GM12891 (cell line): Measurements from ENCODE around the gene IST1.

Experiments used
- PAX5 ChIP-seq: IDR thresholded peaks from 2 replicates; pipeline ENCODE4 v1.6.1; 2011; ENCODE audit warnings: low read length, moderate library complexity, mild to moderate bottlenecking; ENCODE audit not compliant: insufficient read depth, severe bottlenecking
- POLR2A ChIP-seq: IDR thresholded peaks from 2 replicates; pipeline ENCODE4 v1.6.1; 2011; ENCODE audit warnings: low read depth, low read length, control low read depth
- POU2F2 ChIP-seq: IDR thresholded peaks from 2 replicates; pipeline ENCODE4 v1.6.1; 2011; ENCODE audit warnings: low read depth, mild to moderate bottlenecking, control low read depth, low read length, moderate library complexity
- TAF1 ChIP-seq: IDR thresholded peaks from 2 replicates; pipeline ENCODE4 v1.6.1; 2011; ENCODE audit warnings: low read depth, low read length, control low read depth

GRCh38 chr16:71846431-71846830 lies 48.9 kb upstream of the IST1 start:
- TF ChIP-seq TAF1 (no peak), PAX5 (no peak), POLR2A (no peak), POU2F2 (no peak)
